Mesenchymal stem cell (in vitro differentiated cells and primary cell): ENCODE data around the gene ZNF862.

ENCODE experiments used
- DNase-seq: peaks from one replicate; pipeline ENCODE4 v3.0.0-alpha.2; 2013
- H2AFZ ChIP-seq: one replicate; pipeline ENCODE4 v1.6.1; 2013; ENCODE audit warnings: low read depth, mild to moderate bottlenecking, control low read depth, inconsistent platforms, low read length, moderate library complexity
- H2AK5ac ChIP-seq: 2 replicates; pipeline ENCODE4 v1.6.1; 2013; ENCODE audit warnings: low read length, moderate library complexity, mild to moderate bottlenecking, inconsistent platforms; ENCODE audit not compliant: severe bottlenecking
- H2BK120ac ChIP-seq: one replicate; pipeline ENCODE4 v1.6.1; 2013; ENCODE audit warnings: low read depth, mild to moderate bottlenecking, inconsistent platforms, low read length, moderate library complexity
- H2BK12ac ChIP-seq, 2 experiments: one replicate each; pipeline ENCODE4 v1.6.1; 2013; ENCODE audit warnings: inconsistent platforms in 2 of 2, low read length in 2 of 2, mild to moderate bottlenecking in 2 of 2, moderate library complexity in 2 of 2, control low read depth in 1 of 2
- H2BK15ac ChIP-seq: one replicate; pipeline ENCODE4 v1.6.1; 2013; ENCODE audit warnings: mild to moderate bottlenecking, low read depth, inconsistent platforms; ENCODE audit not compliant: poor library complexity, severe bottlenecking
- H2BK5ac ChIP-seq: 2 replicates; pipeline ENCODE4 v1.6.1; 2013; ENCODE audit warnings: low read depth, mild to moderate bottlenecking, low read length, control low read depth, inconsistent platforms; ENCODE audit not compliant: poor library complexity, severe bottlenecking
- H3K14ac ChIP-seq, 2 experiments: one replicate each; pipeline ENCODE4 v1.6.1; 2013; ENCODE audit warnings: inconsistent platforms in 2 of 2, low read length in 2 of 2, control low read depth in 1 of 2, mild to moderate bottlenecking in 1 of 2, moderate library complexity in 1 of 2
- H3K18ac ChIP-seq, 2 experiments: one replicate each; pipeline ENCODE4 v1.6.1; 2013; ENCODE audit warnings: inconsistent platforms in 2 of 2, low read length in 2 of 2, control low read depth in 1 of 2, low read depth in 1 of 2, mild to moderate bottlenecking in 1 of 2
- H3K23ac ChIP-seq, 2 experiments: one replicate each; pipeline ENCODE4 v1.6.1; 2013; ENCODE audit warnings: inconsistent platforms in 2 of 2, low read length in 2 of 2, mild to moderate bottlenecking in 2 of 2, moderate library complexity in 2 of 2, control low read depth in 1 of 2
- H3K27ac ChIP-seq: 2 replicates; pipeline ENCODE4 v1.5.1; 2013; ENCODE audit warnings: mild to moderate bottlenecking, moderate library complexity, low read length, control low read depth, inconsistent platforms; ENCODE audit not compliant: poor library complexity, severe bottlenecking
- H3K27me3 ChIP-seq, 2 experiments: 2 replicates each; pipeline versions ENCODE4 v1.6.1 to v1.7.0; 2013; ENCODE audit warnings: low read length in 2 of 2, mild to moderate bottlenecking in 2 of 2, moderate library complexity in 2 of 2, control low read depth in 1 of 2, inconsistent platforms in 1 of 2; ENCODE audit not compliant: control insufficient read depth in 1 of 2, insufficient read depth in 1 of 2
- H3K36me3 ChIP-seq, 2 experiments: 2 replicates each; pipeline versions ENCODE4 v1.6.1 to v1.7.0; 2013; ENCODE audit warnings: low read length in 2 of 2, control low read depth in 1 of 2, inconsistent platforms in 1 of 2, low read depth in 1 of 2, mild to moderate bottlenecking in 1 of 2; ENCODE audit not compliant: insufficient read depth in 2 of 2, control insufficient read depth in 1 of 2
- H3K4ac ChIP-seq, 2 experiments: one replicate each; pipeline ENCODE4 v1.6.1; 2013; ENCODE audit warnings: inconsistent platforms in 2 of 2, low read length in 2 of 2, mild to moderate bottlenecking in 2 of 2, moderate library complexity in 2 of 2, control low read depth in 1 of 2, low read depth in 1 of 2
- H3K4me1 ChIP-seq: 2 replicates; pipeline ENCODE4 v1.6.1; 2013; ENCODE audit warnings: low read depth, low read length, control low read depth; ENCODE audit not compliant: control insufficient read depth, insufficient read depth
- H3K4me2 ChIP-seq: 2 replicates; pipeline ENCODE4 v1.6.1; 2013; ENCODE audit warnings: low read length, mild to moderate bottlenecking, inconsistent platforms; ENCODE audit not compliant: poor library complexity, severe bottlenecking
- H3K4me3 ChIP-seq, 2 experiments: 2 replicates each; pipeline versions ENCODE4 v1.5.1 to v1.7.0; 2013; ENCODE audit warnings: low read length in 2 of 2, mild to moderate bottlenecking in 2 of 2, control low read depth in 1 of 2, low read depth in 1 of 2; ENCODE audit not compliant: insufficient read depth in 1 of 2
- H3K79me1 ChIP-seq: replicated peaks from 2 replicates; pipeline ENCODE4 v1.6.1; 2013; ENCODE audit warnings: mild to moderate bottlenecking, control low read depth, low read length, inconsistent platforms; ENCODE audit not compliant: poor library complexity, severe bottlenecking
- H3K9ac ChIP-seq: 2 replicates; pipeline ENCODE4 v1.7.0; 2013; ENCODE audit warnings: mild to moderate bottlenecking, low read length, moderate library complexity
- H3K9me3 ChIP-seq: 2 replicates; pipeline ENCODE4 v1.7.0; 2013; ENCODE audit warnings: mild to moderate bottlenecking, low read length; ENCODE audit not compliant: control insufficient read depth
- H4K8ac ChIP-seq: one replicate; pipeline ENCODE4 v1.6.1; 2013; ENCODE audit warnings: inconsistent platforms, mild to moderate bottlenecking, low read length, moderate library complexity
- H4K91ac ChIP-seq: one replicate; pipeline ENCODE4 v1.6.1; 2013; ENCODE audit warnings: mild to moderate bottlenecking, low read length, inconsistent platforms
- whole genome bisulfite sequencing: methylation state at CpG from one replicate; pipeline ENCODE4 v1.1.7; 2013; ENCODE audit warnings: mixed read lengths; 5-methylcytosine and 5-hydroxymethylcytosine counted together

The ZNF862 gene

DNA sequence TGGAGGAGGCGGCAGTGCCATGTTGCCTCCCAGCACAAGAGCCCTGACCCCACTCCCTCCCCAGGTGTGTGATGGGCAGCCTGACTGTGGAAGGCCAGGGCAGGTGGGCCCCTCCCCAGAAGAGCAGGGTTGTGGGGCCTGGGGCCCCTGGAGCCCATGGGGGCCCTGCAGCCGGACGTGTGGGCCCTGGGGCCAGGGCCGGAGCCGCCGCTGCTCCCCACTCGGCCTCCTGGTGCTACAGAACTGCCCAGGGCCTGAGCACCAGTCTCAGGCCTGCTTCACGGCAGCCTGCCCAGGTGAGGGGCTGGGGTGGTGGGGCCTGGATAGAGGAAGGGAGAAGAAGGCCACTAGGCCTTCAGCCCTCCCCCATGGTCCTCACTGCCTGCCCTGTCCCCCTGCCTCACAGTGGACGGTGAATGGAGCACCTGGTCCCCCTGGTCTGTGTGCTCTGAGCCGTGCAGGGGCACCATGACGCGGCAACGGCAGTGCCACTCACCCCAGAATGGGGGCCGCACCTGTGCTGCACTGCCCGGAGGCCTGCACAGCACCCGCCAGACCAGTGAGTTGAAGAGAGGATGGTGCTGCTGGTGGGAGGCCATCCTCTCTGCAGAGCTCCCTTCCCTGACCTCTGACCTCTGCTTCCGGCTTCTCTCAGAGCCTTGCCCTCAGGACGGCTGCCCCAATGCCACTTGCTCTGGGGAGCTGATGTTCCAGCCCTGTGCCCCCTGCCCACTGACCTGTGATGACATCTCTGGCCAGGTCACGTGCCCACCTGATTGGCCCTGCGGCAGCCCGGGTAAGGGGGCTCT, 46.6 kb upstream of the ZNF862 start:
- Histone ChIP-seq H3K4me1 (peaks cover 4% of the 10 kb centered on the region), H4K91ac (no peak overlapping the region), H2BK120ac (no peak overlapping the region), H3K14ac (no peak overlapping the region), H3K9ac (no peak overlapping the region), H3K4me3 (no peak overlapping the region), H3K23ac (no peak overlapping the region), H3K27ac (no peak overlapping the region), H3K9me3 (no peaks in the 10 kb centered on the region), H3K79me1 (no peaks in the 10 kb centered on the region), H3K36me3 (no peaks in the 10 kb centered on the region), H4K8ac (no peak overlapping the region), H2BK5ac (no peak overlapping the region), H3K27me3 (peaks cover 68 to 81% of the 10 kb centered on the region in 2 experiments), H2BK15ac (no peak overlapping the region), H3K18ac (no peak overlapping the region), H2BK12ac (no peak overlapping the region), H2AK5ac (no peak overlapping the region), H3K4ac (no peak overlapping the region), H3K4me2 (no peak overlapping the region), H2AFZ (no peak overlapping the region)
- 80% methylated on average over 18 of the region's 21 CpGs for WGBS
- no peak for DNase-seq

DNA sequence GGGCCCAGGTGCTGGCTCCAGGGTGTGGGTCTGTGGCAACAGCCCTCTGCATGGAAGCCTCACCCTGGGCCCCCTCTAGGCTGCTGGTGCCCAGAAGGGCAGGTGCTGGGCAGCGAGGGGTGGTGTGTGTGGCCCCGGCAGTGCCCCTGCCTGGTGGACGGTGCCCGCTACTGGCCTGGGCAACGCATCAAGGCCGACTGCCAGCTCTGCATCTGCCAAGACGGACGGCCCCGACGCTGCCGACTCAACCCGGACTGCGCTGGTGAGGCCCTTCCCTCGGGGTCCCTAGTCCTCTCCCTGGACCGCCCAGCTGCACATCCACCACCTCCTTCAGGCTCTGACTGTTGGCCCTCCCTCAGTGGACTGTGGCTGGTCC, 46.0 kb upstream of the ZNF862 start:
- no peak overlapping the region for H3K4ac ChIP-seq
- H4K91ac ChIP-seq: no peak overlapping the region
- H2AK5ac ChIP-seq: no peak overlapping the region
- H3K23ac ChIP-seq: no peak overlapping the region
- H3K4me1 ChIP-seq: peaks cover 4% of the 10 kb centered on the region
- H2AFZ ChIP-seq: no peak overlapping the region
- no peak for DNase-seq
- H3K9ac ChIP-seq: no peak overlapping the region
- H4K8ac ChIP-seq: no peak overlapping the region
- H3K9me3 ChIP-seq: no peaks in the 10 kb centered on the region
- H2BK15ac ChIP-seq: no peak overlapping the region
- H3K27ac ChIP-seq: no peak overlapping the region
- H3K4me3 ChIP-seq: no peak overlapping the region
- H3K14ac ChIP-seq: peak overlapping the region in 1 of 2 experiments; percentile 3
- no peak overlapping the region for H2BK120ac ChIP-seq
- H3K27me3 ChIP-seq: peaks cover 65 to 75% of the 10 kb centered on the region in 2 experiments
- H3K18ac ChIP-seq: no peak overlapping the region
- no peaks in the 10 kb centered on the region for H3K36me3 ChIP-seq
- H2BK12ac ChIP-seq: no peak overlapping the region
- no peak overlapping the region for H2BK5ac ChIP-seq
- no peak overlapping the region for H3K4me2 ChIP-seq
- WGBS: 92% methylated on average over 15 of the region's 15 CpGs
- no peaks in the 10 kb centered on the region for H3K79me1 ChIP-seq

GRCh38 chr7:149793261-149793660, 44.9 kb upstream of the ZNF862 start:
- Histone ChIP-seq H2AK5ac (no peak overlapping the region), H4K91ac (no peak overlapping the region), H3K4ac (no peak overlapping the region), H3K36me3 (no peaks in the 10 kb centered on the region), H3K18ac (no peak overlapping the region), H3K23ac (no peak overlapping the region), H3K4me3 (no peak overlapping the region), H3K27ac (no peak overlapping the region), H2AFZ (no peak overlapping the region), H3K79me1 (no peaks in the 10 kb centered on the region), H4K8ac (no peak overlapping the region), H3K9ac (no peak overlapping the region), H3K27me3 (peaks cover 60 to 67% of the 10 kb centered on the region in 2 experiments), H2BK5ac (no peak overlapping the region), H2BK120ac (no peak overlapping the region), H2BK12ac (no peak overlapping the region), H3K14ac (no peak overlapping the region), H3K9me3 (no peaks in the 10 kb centered on the region), H3K4me2 (no peak overlapping the region), H2BK15ac (no peak overlapping the region), H3K4me1 (peaks cover 4% of the 10 kb centered on the region)
- DNase-seq: no peak
- 89% methylated on average over 10 of the region's 10 CpGs for WGBS

GRCh38 chr7:149794661-149795060, 43.5 kb upstream of the ZNF862 start:
- DNase-seq: peak; percentile 17
- Histone ChIP-seq H3K4me3 (no peak overlapping the region), H3K79me1 (no peaks in the 10 kb centered on the region), H3K23ac (no peak overlapping the region), H3K9me3 (no peaks in the 10 kb centered on the region), H3K14ac (no peak overlapping the region), H2BK15ac (no peak overlapping the region), H2BK5ac (no peak overlapping the region), H4K8ac (peak overlapping the region; percentile 16), H3K36me3 (no peaks in the 10 kb centered on the region), H2AFZ (no peak overlapping the region), H4K91ac (no peak overlapping the region), H3K4ac (no peak overlapping the region), H2BK12ac (no peak overlapping the region), H3K18ac (no peak overlapping the region), H2BK120ac (no peak overlapping the region), H3K4me2 (no peak overlapping the region), H3K27ac (no peak overlapping the region), H3K4me1 (peaks cover 4% of the 10 kb centered on the region), H3K9ac (no peak overlapping the region), H3K27me3 (peaks cover 48 to 53% of the 10 kb centered on the region in 2 experiments), H2AK5ac (no peak overlapping the region)
- WGBS: 75% methylated on average over 2 of the region's 6 CpGs
